OCI-LY3 (cell line): ENCODE results near the gene SPPL3.

Experiments used
- CTCF ChIP-seq: fragments of 200-600, 300-600 bp; sonication (generic); IDR thresholded peaks from 2 replicates; pipeline ENCODE4 v1.5.1; 2014; ENCODE audit warnings: antibody characterized with exemption, low read length, low read depth
- EZH2phosphoT487 ChIP-seq: fragments of 200-600 bp; shearing (Covaris generic); IDR thresholded peaks from 2 replicates; pipeline ENCODE4 v1.6.1; 2018; ENCODE audit warnings: antibody characterized with exemption, mixed run types, low read depth

GRCh38 chr12:120903412-120904196 is 554 bp downstream of the SPPL3 start:
- TF ChIP-seq CTCF (no peak), EZH2phosphoT487 (no peak)
